Osteocyte (in vitro differentiated cells): ENCODE measurements around the gene TBC1D17. TPM values are rescaled to one million over a fixed set of nuclear protein-coding genes. Genes with fewer than 3 reads are reported as not detected.

Experiments used
- DNase-seq: peaks from one replicate; pipeline ENCODE4 v3.0.0; 2021; ENCODE audit warnings: mixed read lengths; ENCODE audit not compliant: unreplicated experiment; ENCODE audit errors: extremely low spot score
- H3K27ac Mint-ChIP-seq: one replicate; pipeline ENCODE4 v1.8.0; 2021; ENCODE audit warnings: mild to moderate bottlenecking, mixed read lengths; ENCODE audit not compliant: unreplicated experiment
- H3K27me3 Mint-ChIP-seq: one replicate; pipeline ENCODE4 v1.8.0; 2021; ENCODE audit warnings: mixed read lengths; ENCODE audit not compliant: unreplicated experiment
- H3K36me3 Mint-ChIP-seq: one replicate; pipeline ENCODE4 v1.8.0; 2021; ENCODE audit warnings: mixed read lengths; ENCODE audit not compliant: unreplicated experiment
- H3K4me1 Mint-ChIP-seq: one replicate; pipeline ENCODE4 v1.8.0; 2021; ENCODE audit warnings: mixed read lengths; ENCODE audit not compliant: unreplicated experiment
- H3K4me3 Mint-ChIP-seq: one replicate; pipeline ENCODE4 v1.8.0; 2021; ENCODE audit warnings: mild to moderate bottlenecking, moderate library complexity, mixed read lengths; ENCODE audit not compliant: unreplicated experiment
- H3K9me3 Mint-ChIP-seq: one replicate; pipeline ENCODE4 v1.8.0; 2021; ENCODE audit warnings: mixed read lengths; ENCODE audit not compliant: unreplicated experiment
- total RNA-seq: library from RNA; stranded (reverse); gene quantifications from 2 replicates; pipeline ENCODE4 v1.2.1, GENCODE V29; 2021
- TF ChIP-seq, protein P1 (sequence below): fragments of 200-600 bp; sonication (generic); IDR thresholded peaks from 2 replicates; pipeline ENCODE4 v1.5.0; 2021; ENCODE audit warnings: antibody characterized with exemption, mild to moderate bottlenecking, moderate library complexity

TBC1D17 gene
- total RNA-seq, 1 donor from 2014 or later: 71.9 TPM

DNA sequence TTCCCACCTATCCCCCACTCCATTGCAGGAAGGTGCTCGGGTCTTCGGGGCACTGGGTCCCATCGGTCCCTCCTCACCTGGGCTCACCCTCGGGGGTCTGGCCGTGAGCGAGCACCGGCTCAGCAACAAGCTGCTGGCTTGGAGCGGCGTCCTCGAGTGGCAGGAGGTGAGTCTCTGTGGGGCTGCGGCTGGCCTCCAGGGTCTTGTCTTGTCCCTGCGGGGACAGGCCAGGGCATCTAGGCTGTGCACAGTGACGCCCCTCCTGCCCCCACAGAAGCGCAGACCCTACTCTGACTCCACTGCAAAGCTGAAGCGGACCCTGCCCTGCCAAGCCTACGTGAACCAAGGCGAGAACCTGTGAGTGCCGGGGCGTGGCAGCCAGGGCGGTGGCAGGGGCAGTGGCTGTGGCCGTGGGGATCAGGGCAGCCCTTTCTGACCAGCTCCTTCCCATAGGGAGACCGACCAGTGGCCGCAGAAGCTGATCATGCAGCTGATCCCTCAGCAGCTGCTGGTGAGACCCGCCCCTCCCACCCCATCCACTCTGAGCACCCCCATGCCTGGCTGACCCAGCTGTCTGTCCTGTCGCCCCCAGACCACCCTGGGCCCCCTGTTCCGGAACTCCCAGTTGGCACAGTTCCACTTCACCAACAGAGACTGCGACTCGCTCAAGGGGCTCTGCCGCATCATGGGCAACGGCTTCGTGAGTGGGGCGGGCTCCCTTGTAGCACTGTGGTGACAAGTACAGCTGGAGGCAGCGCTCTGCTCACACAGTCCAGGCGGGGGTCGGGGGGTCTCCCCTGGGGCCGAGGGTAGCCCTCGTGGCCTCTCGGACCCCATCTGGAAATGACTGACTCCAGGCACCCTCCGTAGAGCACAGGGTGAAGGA is 22.9 kb upstream of the TBC1D17 start:
- H3K27me3 Mint-ChIP-seq: no peaks in the 10 kb centered on the region
- H3K27ac Mint-ChIP-seq: no peak overlapping the region
- H3K36me3 Mint-ChIP-seq: peaks cover 19% of the 10 kb centered on the region
- no peaks in the 10 kb centered on the region for H3K9me3 Mint-ChIP-seq
- DNase-seq: no peak
- TF ChIP-seq, protein P1, sequence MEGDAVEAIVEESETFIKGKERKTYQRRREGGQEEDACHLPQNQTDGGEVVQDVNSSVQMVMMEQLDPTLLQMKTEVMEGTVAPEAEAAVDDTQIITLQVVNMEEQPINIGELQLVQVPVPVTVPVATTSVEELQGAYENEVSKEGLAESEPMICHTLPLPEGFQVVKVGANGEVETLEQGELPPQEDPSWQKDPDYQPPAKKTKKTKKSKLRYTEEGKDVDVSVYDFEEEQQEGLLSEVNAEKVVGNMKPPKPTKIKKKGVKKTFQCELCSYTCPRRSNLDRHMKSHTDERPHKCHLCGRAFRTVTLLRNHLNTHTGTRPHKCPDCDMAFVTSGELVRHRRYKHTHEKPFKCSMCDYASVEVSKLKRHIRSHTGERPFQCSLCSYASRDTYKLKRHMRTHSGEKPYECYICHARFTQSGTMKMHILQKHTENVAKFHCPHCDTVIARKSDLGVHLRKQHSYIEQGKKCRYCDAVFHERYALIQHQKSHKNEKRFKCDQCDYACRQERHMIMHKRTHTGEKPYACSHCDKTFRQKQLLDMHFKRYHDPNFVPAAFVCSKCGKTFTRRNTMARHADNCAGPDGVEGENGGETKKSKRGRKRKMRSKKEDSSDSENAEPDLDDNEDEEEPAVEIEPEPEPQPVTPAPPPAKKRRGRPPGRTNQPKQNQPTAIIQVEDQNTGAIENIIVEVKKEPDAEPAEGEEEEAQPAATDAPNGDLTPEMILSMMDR: no peak
- no peak overlapping the region for H3K4me3 Mint-ChIP-seq
- H3K4me1 Mint-ChIP-seq: peaks cover 32% of the 10 kb centered on the region

DNA sequence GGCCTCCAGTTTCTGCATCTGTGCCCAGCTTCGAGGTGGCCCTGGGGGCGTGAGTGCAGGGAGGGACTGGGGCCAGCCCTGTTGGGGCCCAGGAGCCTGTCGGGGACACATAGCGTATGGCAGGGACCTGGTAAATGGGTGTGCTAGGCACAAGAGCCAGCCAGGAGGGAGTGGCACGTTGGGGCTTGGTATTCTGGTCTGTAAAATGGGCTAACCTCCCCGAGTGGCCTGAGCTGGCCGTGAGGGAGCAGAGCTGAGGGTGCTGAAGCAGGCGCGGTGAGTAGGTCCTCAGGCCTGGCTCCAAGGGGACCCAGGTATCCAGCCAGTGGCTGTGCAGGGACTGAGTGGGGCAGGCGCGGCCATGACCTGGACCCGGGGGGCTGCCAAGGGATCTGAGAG is 22.2 kb upstream of the TBC1D17 start:
- no peak overlapping the region for H3K4me3 Mint-ChIP-seq
- peaks cover 14% of the 10 kb centered on the region for H3K36me3 Mint-ChIP-seq
- DNase-seq: no peak
- H3K27ac Mint-ChIP-seq: no peak overlapping the region
- peaks cover 26% of the 10 kb centered on the region for H3K4me1 Mint-ChIP-seq
- H3K27me3 Mint-ChIP-seq: no peaks in the 10 kb centered on the region
- no peaks in the 10 kb centered on the region for H3K9me3 Mint-ChIP-seq
- TF ChIP-seq, protein P1: no peak

DNA sequence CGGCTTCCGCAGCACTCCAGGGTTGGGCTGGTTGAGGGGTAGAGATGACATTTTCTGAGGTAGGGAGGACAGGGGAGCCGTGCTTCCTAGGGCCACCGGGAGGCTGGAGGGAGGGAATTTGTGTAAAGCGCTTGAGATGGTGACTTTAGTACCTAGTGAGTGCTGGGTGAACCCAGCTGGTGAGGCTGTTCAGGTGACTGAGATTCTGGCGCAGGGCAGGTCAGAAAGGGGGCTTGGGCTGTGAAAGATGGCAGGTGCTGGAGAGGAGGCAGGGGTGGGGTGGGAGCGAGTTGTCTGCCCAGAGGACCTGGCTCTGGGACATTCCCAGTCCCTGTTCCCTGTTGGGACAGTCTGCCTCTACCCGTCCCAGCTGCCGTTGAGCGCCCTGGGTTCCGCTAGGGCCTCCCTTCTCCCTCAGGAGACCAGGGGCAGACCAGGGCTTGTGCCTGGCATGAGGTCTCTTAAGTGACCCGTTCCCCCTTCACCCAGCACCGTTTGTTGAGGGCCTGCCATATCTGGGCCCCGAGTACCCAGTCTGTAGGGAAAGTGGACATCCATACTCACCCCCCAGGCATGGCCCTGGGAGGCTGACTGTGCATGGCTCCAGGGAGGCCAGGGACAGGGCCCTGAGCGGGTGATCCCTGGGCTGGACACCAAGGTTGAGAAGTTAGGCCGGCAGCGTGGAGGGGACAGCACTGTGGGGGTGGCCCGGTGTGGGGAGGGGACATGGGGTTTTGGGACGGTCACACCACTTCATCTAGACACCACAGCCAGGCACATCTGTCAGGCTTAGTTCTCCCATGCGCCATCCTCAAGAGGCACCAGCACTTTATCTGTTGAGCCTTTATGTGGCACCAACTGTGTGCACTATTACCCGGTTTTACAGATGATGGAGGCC is 21.6 kb upstream of the TBC1D17 start:
- no peaks in the 10 kb centered on the region for H3K27me3 Mint-ChIP-seq
- H3K4me3 Mint-ChIP-seq: no peak overlapping the region
- no peak for DNase-seq
- peaks cover 25% of the 10 kb centered on the region for H3K4me1 Mint-ChIP-seq
- H3K27ac Mint-ChIP-seq: no peak overlapping the region
- H3K9me3 Mint-ChIP-seq: no peaks in the 10 kb centered on the region
- TF ChIP-seq, protein P1: no peak
- peaks cover 19% of the 10 kb centered on the region for H3K36me3 Mint-ChIP-seq

DNA sequence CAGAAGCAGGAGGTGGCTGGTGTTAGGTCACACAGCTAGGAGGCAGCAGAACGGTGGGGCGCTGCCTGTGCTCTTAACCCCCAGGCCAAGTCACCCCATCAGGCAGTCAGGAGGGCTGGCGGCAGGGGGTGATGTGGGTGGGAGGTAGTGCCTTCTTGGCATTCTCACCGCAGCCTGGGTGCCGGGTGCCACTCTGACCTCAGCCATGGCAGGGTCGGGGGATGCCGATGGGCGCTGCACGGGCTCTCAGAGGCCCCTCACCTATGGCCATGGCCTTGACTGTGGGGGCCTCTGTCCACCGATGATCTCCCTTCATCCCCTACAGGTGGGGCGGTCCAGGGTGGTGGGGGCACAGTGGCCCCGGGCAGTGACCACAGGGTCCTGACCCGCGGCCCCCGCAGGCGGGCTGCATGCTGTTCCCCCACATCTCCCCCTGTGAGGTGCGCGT is 20.9 kb upstream of the TBC1D17 start:
- Mint-ChIP-seq H3K27ac (no peak overlapping the region), H3K4me3 (no peak overlapping the region), H3K36me3 (peaks cover 21% of the 10 kb centered on the region), H3K27me3 (no peaks in the 10 kb centered on the region), H3K4me1 (peaks cover 29% of the 10 kb centered on the region), H3K9me3 (no peaks in the 10 kb centered on the region)
- no peak for DNase-seq
- TF ChIP-seq, protein P1: no peak
